Caco-2 (cell line): ENCODE measurements around the gene HLF. TPM values are rescaled to one million over a fixed set of nuclear protein-coding genes. Genes with fewer than 3 reads are reported as not detected.

Source experiments
- BruUV-seq: library from RNA; stranded (reverse); fragments of 400-500 nt; replicated peaks from 2 replicates; lab custom pipeline; 2021; lab: Mats Ljungman, UMichigan
- CTCF ChIA-PET: fragments of 300-600 bp; sonication (Branson Sonifier 250); formaldehyde crosslinking; loops from one replicate; lab custom pipeline; 2022; ENCODE audit warnings: antibody characterized with exemption; lab: Charles Lee
- POLR2A ChIA-PET: fragments of 300-600 bp; sonication (Branson Sonifier 250); formaldehyde crosslinking; loops from one replicate; lab custom pipeline; 2022; ENCODE audit warnings: antibody characterized with exemption; lab: Charles Lee
- DNase-seq, 2 experiments: peaks; one replicate each; pipeline versions ENCODE4 v3.0.0 to v3.0.0-alpha.2; 2020 to 2022
- H3K27me3 ChIP-seq: replicated peaks from 2 replicates; pipeline ENCODE4 v1.6.0; 2011; ENCODE audit warnings: low read length; ENCODE audit not compliant: control insufficient read depth, insufficient read depth
- H3K36me3 ChIP-seq: 2 replicates; pipeline ENCODE4 v1.5.1; 2011; ENCODE audit warnings: low read length; ENCODE audit not compliant: control insufficient read depth, insufficient read depth
- H3K4me1 ChIP-seq: fragments of 250-450 bp; sonication (Bioruptor Pico); 2 replicates; pipeline ENCODE4 v1.5.1; 2020; ENCODE audit warnings: mild to moderate bottlenecking
- H3K4me3 ChIP-seq: 2 replicates; pipeline ENCODE4 v1.5.1; 2011; ENCODE audit warnings: low read depth, mild to moderate bottlenecking, control low read depth, low read length
- H3K9me3 ChIP-seq: fragments of 250-450 bp; sonication (Bioruptor Pico); 2 replicates; pipeline ENCODE4 v1.5.1; 2020; ENCODE audit warnings: mild to moderate bottlenecking, moderate library complexity
- H3K27ac Mint-ChIP-seq: one replicate; pipeline ENCODE4 v1.8.0; 2022; ENCODE audit warnings: mixed read lengths; ENCODE audit not compliant: unreplicated experiment
- H3K27me3 Mint-ChIP-seq: one replicate; pipeline ENCODE4 v1.8.0; 2022; ENCODE audit warnings: mixed read lengths; ENCODE audit not compliant: insufficient read depth, unreplicated experiment
- H3K36me3 Mint-ChIP-seq: one replicate; pipeline ENCODE4 v1.8.0; 2022; ENCODE audit warnings: mild to moderate bottlenecking, mixed read lengths; ENCODE audit not compliant: insufficient read depth, unreplicated experiment
- H3K4me1 Mint-ChIP-seq: one replicate; pipeline ENCODE4 v1.8.0; 2022; ENCODE audit warnings: low read depth, mixed read lengths; ENCODE audit not compliant: unreplicated experiment
- H3K4me3 Mint-ChIP-seq: one replicate; pipeline ENCODE4 v1.8.0; 2022; ENCODE audit warnings: mild to moderate bottlenecking, moderate library complexity, mixed read lengths; ENCODE audit not compliant: unreplicated experiment
- H3K9me3 Mint-ChIP-seq: one replicate; pipeline ENCODE4 v1.8.0; 2022; ENCODE audit warnings: mixed read lengths; ENCODE audit not compliant: unreplicated experiment
- intact Hi-C: fragments of 100-400 bp; cut with micrococcal nuclease; formaldehyde crosslinking; loops from one replicate; pipeline ENCODE4 v1.10.0; 2022; ENCODE audit not compliant: unreplicated experiment
- total RNA-seq: library from RNA; stranded (reverse); gene quantifications from 2 replicates; pipeline ENCODE4 v1.2.3, GENCODE V29; 2022
- TF ChIP-seq, protein P1 (sequence below), 2 experiments: fragments of 200-600 bp in 1 of 2; IDR thresholded peaks; 1 replicate in 1 of 2; 2 replicates in 1 of 2; pipeline versions ENCODE4 v1.5.1 to v1.8.0; 2011 to 2022; ENCODE audit warnings: antibody characterized with exemption in 1 of 2, control low read depth in 1 of 2, inconsistent platforms in 1 of 2, low read depth in 1 of 2, low read length in 1 of 2, mild to moderate bottlenecking in 1 of 2, moderate library complexity in 1 of 2; ENCODE audit not compliant: insufficient read depth in 1 of 2, severe bottlenecking in 1 of 2, unreplicated experiment in 1 of 2

The HLF gene
- total RNA-seq, 1 experiment from 2014 or later: 19.8 TPM

- H3K27me3 ChIP-seq: no peaks in the 10 kb centered on the region
- Mint-ChIP-seq H3K27me3 (no peaks in the 10 kb centered on the region), H3K4me1 (peaks cover 13% of the 10 kb centered on the region), H3K27ac (no peak overlapping the region), H3K36me3 (no peaks in the 10 kb centered on the region), H3K4me3 (no peak overlapping the region), H3K9me3 (peaks cover 18% of the 10 kb centered on the region)
- no peaks in the 10 kb centered on the region for H3K9me3 ChIP-seq
- DNase-seq: no peak
- H3K4me3 ChIP-seq: no peak overlapping the region
- ChIA-PET CTCF (no interaction called here), POLR2A (no interaction called here)
- TF ChIP-seq, protein P1, sequence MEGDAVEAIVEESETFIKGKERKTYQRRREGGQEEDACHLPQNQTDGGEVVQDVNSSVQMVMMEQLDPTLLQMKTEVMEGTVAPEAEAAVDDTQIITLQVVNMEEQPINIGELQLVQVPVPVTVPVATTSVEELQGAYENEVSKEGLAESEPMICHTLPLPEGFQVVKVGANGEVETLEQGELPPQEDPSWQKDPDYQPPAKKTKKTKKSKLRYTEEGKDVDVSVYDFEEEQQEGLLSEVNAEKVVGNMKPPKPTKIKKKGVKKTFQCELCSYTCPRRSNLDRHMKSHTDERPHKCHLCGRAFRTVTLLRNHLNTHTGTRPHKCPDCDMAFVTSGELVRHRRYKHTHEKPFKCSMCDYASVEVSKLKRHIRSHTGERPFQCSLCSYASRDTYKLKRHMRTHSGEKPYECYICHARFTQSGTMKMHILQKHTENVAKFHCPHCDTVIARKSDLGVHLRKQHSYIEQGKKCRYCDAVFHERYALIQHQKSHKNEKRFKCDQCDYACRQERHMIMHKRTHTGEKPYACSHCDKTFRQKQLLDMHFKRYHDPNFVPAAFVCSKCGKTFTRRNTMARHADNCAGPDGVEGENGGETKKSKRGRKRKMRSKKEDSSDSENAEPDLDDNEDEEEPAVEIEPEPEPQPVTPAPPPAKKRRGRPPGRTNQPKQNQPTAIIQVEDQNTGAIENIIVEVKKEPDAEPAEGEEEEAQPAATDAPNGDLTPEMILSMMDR (IDR thresholded peaks at IDR 0.05; ENCODE audit: insufficient read depth in 1 of 2, low read depth in 1 of 2, low read length in 1 of 2, severe bottlenecking in 1 of 2, unreplicated experiment in 1 of 2): no peak
- BruUV-seq: no TSS peak
- intact Hi-C loops: no loop called here
- H3K4me1 ChIP-seq: no peaks in the 10 kb centered on the region
- no peaks in the 10 kb centered on the region for H3K36me3 ChIP-seq
Observed at GRCh38 chr17:55343900-55344513, 79.2 kb downstream of the HLF start.

DNA sequence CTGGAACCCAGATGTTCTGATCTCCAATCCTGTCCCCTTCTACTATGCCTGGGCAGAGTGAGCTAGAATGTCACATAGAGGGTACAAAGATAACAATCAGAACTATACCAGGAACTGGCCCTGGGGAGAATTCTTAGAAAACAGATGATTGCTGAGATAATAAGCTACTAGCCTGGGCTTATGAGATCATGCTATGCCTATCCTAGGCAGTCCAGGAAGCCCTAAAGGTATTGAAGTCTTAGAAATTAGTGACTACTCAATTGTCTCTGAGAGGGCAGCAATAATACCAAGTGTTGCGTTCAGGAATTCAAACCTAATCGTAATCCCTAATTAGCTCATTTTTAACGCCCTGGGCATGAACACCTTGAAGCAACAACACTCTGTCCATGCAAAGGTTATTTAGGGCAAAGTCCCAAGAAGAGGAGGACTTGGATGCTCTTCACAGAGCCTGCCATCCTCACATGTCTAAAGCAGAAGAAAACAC, 79.8 kb downstream of the HLF start:
- Histone ChIP-seq H3K9me3 (no peaks in the 10 kb centered on the region), H3K36me3 (no peaks in the 10 kb centered on the region), H3K27me3 (no peaks in the 10 kb centered on the region), H3K4me1 (no peaks in the 10 kb centered on the region), H3K4me3 (no peak overlapping the region)
- no TSS peak for BruUV-seq
- no peaks in the 10 kb centered on the region for H3K36me3 Mint-ChIP-seq
- intact Hi-C loops: no loop called here
- H3K4me1 Mint-ChIP-seq: peaks cover 13% of the 10 kb centered on the region
- no peaks in the 10 kb centered on the region for H3K27me3 Mint-ChIP-seq
- TF ChIP-seq, protein P1 (IDR thresholded peaks at IDR 0.05; ENCODE audit: insufficient read depth in 1 of 2, low read depth in 1 of 2, low read length in 1 of 2, severe bottlenecking in 1 of 2, unreplicated experiment in 1 of 2): no peak
- ChIA-PET CTCF (no interaction called here), POLR2A (no interaction called here)
- H3K9me3 Mint-ChIP-seq: peaks cover 18% of the 10 kb centered on the region
- no peak overlapping the region for H3K4me3 Mint-ChIP-seq
- H3K27ac Mint-ChIP-seq: no peak overlapping the region
- DNase-seq: no peak

GRCh38 chr17:55345132-55345531, 80.4 kb downstream of the HLF start:
- no peaks in the 10 kb centered on the region for H3K9me3 ChIP-seq
- no peaks in the 10 kb centered on the region for H3K27me3 ChIP-seq
- ChIA-PET CTCF (no interaction called here), POLR2A (no interaction called here)
- H3K4me1 ChIP-seq: no peaks in the 10 kb centered on the region
- TF ChIP-seq, protein P1 (IDR thresholded peaks at IDR 0.05; ENCODE audit: insufficient read depth in 1 of 2, low read depth in 1 of 2, low read length in 1 of 2, severe bottlenecking in 1 of 2, unreplicated experiment in 1 of 2): no peak
- H3K36me3 ChIP-seq: no peaks in the 10 kb centered on the region
- intact Hi-C loops: loop anchor here (5.0 kb wide), 1 partner anchor 108 kb away; no protein-coding TSS in a partner anchor
- no peaks in the 10 kb centered on the region for H3K27me3 Mint-ChIP-seq
- H3K9me3 Mint-ChIP-seq: peaks cover 18% of the 10 kb centered on the region
- no peak overlapping the region for H3K4me3 Mint-ChIP-seq
- H3K27ac Mint-ChIP-seq: no peak overlapping the region
- no peak overlapping the region for H3K4me3 ChIP-seq
- BruUV-seq: no TSS peak
- H3K4me1 Mint-ChIP-seq: peaks cover 13% of the 10 kb centered on the region
- DNase-seq: no peak
- H3K36me3 Mint-ChIP-seq: no peaks in the 10 kb centered on the region
